Measurements from ENCODE around the gene AHDC1. TPM values are rescaled to one million over a fixed set of nuclear protein-coding genes. Genes with fewer than 3 reads are reported as not detected.

AHDC1 gene
- polyA plus RNA-seq, 2 of the 4 experiments (the other 2 are of a cell fraction): 1.3 to 11.5 TPM

- ChIA-PET POLR2A (interaction anchor here (0.6 to 2.4 kb wide), 3 partner anchors 11 to 27 kb away, joined by 3 to 13 read pairs (median 4); no protein-coding TSS in a partner anchor), CTCF (interaction anchor here (0.6 to 18.5 kb wide), 18 partner anchors 8 to 177 kb away, joined by 3 to 314 read pairs (median 5); partner anchors contain the start of gene AHDC1)
- FAIRE-seq: no peak
- Histone ChIP-seq H3K4me3 (peak overlapping the region; percentile 75), H3K27ac (peak overlapping the region; percentile 98 to 99), H3K4me1 (peaks cover 55% of the 10 kb centered on the region), H3K9me3 (no peaks in the 10 kb centered on the region), H3K4me2 (peak overlapping the region; percentile 89)
- 3% methylated on average over 8 of the region's 83 CpGs for WGBS (ENCODE audit: missing lambda C conversion rate)
- peak; percentile 46 to 65 for DNase-seq (ENCODE audit: low read depth in 1 of 2, low spot score in 1 of 2)
- TF ChIP-seq GATA3 (IDR thresholded peaks at IDR 0.05; ENCODE audit: borderline replicate concordance): no peak
- TF ChIP-seq MYC (IDR thresholded peaks at IDR 0.05; ENCODE audit: borderline replicate concordance, low read length): no peak
- TF ChIP-seq, protein P1, sequence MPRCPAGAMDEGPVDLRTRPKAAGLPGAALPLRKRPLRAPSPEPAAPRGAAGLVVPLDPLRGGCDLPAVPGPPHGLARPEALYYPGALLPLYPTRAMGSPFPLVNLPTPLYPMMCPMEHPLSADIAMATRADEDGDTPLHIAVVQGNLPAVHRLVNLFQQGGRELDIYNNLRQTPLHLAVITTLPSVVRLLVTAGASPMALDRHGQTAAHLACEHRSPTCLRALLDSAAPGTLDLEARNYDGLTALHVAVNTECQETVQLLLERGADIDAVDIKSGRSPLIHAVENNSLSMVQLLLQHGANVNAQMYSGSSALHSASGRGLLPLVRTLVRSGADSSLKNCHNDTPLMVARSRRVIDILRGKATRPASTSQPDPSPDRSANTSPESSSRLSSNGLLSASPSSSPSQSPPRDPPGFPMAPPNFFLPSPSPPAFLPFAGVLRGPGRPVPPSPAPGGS (IDR thresholded peaks at IDR 0.05): no peak
- TF ChIP-seq PHF8 (IDR thresholded peaks at IDR 0.05; ENCODE audit: borderline replicate concordance, low read depth): no peak
- TF ChIP-seq RAD21 (conservative IDR thresholded peaks at IDR 0.05 in 1 of 2, IDR thresholded peaks at IDR 0.05 in 1 of 2): 0 out of 5 replicates have a peak, but pooled peaks of 1 of the 2 experiments have one; percentile 19
- peak; percentile 28; the same call in 1 of the 3 replicates for TF ChIP-seq SMC3 (IDR thresholded peaks at IDR 0.05)
- peak in 1 of 2 experiments; percentile 38; a peak in 1 of 5 replicates for TF ChIP-seq JUN (IDR thresholded peaks at IDR 0.05)
- no peak for TF ChIP-seq ATOH8 (CRISPR knock-in tag; IDR thresholded peaks at IDR 0.05; ENCODE audit: low read depth)
- no peak for TF ChIP-seq RCOR1 (IDR thresholded peaks at IDR 0.05; ENCODE audit: low read depth, low read length)
- no peak for TF ChIP-seq HOXA7 (CRISPR knock-in tag; IDR thresholded peaks at IDR 0.05)
- TF ChIP-seq KDM5A (IDR thresholded peaks at IDR 0.05): no peak
- TF ChIP-seq HOXB13 (CRISPR knock-in tag; IDR thresholded peaks at IDR 0.05; ENCODE audit: low read depth): no peak
- TF ChIP-seq, protein P2, sequence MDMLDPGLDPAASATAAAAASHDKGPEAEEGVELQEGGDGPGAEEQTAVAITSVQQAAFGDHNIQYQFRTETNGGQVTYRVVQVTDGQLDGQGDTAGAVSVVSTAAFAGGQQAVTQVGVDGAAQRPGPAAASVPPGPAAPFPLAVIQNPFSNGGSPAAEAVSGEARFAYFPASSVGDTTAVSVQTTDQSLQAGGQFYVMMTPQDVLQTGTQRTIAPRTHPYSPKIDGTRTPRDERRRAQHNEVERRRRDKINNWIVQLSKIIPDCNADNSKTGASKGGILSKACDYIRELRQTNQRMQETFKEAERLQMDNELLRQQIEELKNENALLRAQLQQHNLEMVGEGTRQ (IDR thresholded peaks at IDR 0.05): no peak
- TF ChIP-seq FOSL2 (IDR thresholded peaks at IDR 0.05): no peak
- TF ChIP-seq FOSL2 (CRISPR knock-in tag; IDR thresholded peaks at IDR 0.05): peak; percentile 21; the same call in 1 of the 2 replicates
- no peak for TF ChIP-seq ZNF302 (CRISPR knock-in tag; IDR thresholded peaks at IDR 0.05)
- peak; percentile 57 for TF ChIP-seq CTCF (IDR thresholded peaks at IDR 0.05)
- no peak for TF ChIP-seq MAX (IDR thresholded peaks at IDR 0.05)
- no peak for TF ChIP-seq EHMT2 (IDR thresholded peaks at IDR 0.05; ENCODE audit: low read depth)
- ATAC-seq: peak; percentile 79 to 80
Observed at GRCh38 chr1:27574871-27575831, 28.8 kb downstream of the AHDC1 start.

Data from A549 (cell line).